GM23248 (cell line): ENCODE data around the gene CUX1.

ENCODE experiments used
- EZH2 ChIP-seq: fragments of 200-600 bp; sonication (generic); IDR thresholded peaks from 2 replicates; pipeline ENCODE4 v1.6.1; 2018; ENCODE audit warnings: antibody characterized with exemption, mild to moderate bottlenecking; ENCODE audit not compliant: insufficient read depth, poor library complexity, severe bottlenecking
- EZH2phosphoT487 ChIP-seq: fragments of 200-600 bp; sonication (generic); IDR thresholded peaks from 2 replicates; pipeline ENCODE4 v1.6.1; 2018; ENCODE audit warnings: antibody characterized with exemption, moderate library complexity, mild to moderate bottlenecking, low read depth; ENCODE audit not compliant: insufficient read depth

DNA sequence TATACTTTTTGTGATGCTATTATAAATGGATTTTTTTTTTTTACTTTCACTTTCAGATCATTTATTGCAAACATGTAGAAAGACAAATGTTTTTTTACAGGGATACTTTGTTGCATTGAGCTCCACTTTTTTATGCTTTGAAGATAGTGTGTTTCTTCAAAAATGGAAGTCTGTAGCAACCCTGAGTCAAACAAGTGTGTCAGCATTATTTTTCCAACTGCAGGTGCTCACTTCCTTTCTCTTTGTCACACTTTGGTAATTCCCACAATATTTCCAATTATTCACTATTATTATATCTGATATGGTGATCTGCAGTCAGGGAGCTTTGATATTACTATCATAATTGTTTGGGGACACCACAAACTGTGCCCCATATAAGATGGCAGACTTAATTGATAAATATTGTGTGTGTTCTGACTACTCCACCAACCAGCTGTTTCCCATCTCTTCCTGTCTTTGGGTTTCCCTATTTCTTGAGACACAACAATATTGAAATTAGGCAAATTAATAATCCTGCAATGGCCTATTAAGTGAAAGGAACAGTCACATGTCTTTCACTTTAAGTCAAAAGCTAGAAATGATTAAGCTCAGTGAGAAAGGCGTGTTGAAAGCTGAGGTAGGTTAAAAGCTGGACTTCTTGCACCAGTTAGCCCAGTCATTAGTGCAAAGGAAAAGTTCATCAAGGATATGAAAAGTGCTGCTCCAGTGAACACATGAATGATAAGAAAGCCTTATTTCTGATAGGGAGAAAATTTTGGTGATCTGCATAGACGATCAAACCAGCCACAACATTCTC lies 238.0 kb downstream of the CUX1 start:
- TF ChIP-seq EZH2phosphoT487 (no peak), EZH2 (no peak)
